SK-N-MC (cell line): Measurements from ENCODE around the gene CAPN2.

Experiments
- DNase-seq: peaks from one replicate; pipeline ENCODE4 v3.0.0-alpha.2; 2011; ENCODE audit warnings: low read depth, low spot score
- H3K27ac ChIP-seq: fragments of 200-600 bp; sonication (generic); 2 replicates; pipeline ENCODE4 v1.5.1; 2016; ENCODE audit warnings: mixed run types
- H3K36me3 ChIP-seq: fragments of 200-600 bp; sonication (generic); 2 replicates; pipeline ENCODE4 v1.6.1; 2017; ENCODE audit warnings: antibody characterized with exemption, low read length, mixed read lengths; ENCODE audit not compliant: insufficient read depth
- H3K4me3 ChIP-seq: fragments of 200-600 bp; sonication (generic); 2 replicates; pipeline ENCODE4 v1.5.1; 2016
- H3K9ac ChIP-seq: fragments of 200-600 bp; sonication (generic); 2 replicates; pipeline ENCODE4 v1.8.0; 2017; ENCODE audit warnings: mixed run types, mixed read lengths; ENCODE audit not compliant: insufficient read length
- H3K9me3 ChIP-seq: fragments of 200-600 bp; sonication (generic); 2 replicates; pipeline ENCODE4 v1.6.1; 2017; ENCODE audit warnings: low read depth, mild to moderate bottlenecking, antibody characterized with exemption, low read length, moderate library complexity, mixed read lengths
- EZH2 ChIP-seq: fragments of 200-600 bp; sonication (generic); IDR thresholded peaks from one replicate; pipeline ENCODE4 v1.6.1; 2017; ENCODE audit warnings: antibody characterized with exemption
- FOXP2 ChIP-seq: optimal IDR thresholded peaks from 2 replicates; pipeline ENCODE3; 2011; ENCODE audit warnings: mild to moderate bottlenecking, moderate library complexity; ENCODE audit not compliant: insufficient read depth; ENCODE audit errors: extremely low read length, control extremely low read depth
- POLR2AphosphoS5 ChIP-seq: IDR thresholded peaks from 2 replicates; pipeline ENCODE4 v1.6.1; 2012; ENCODE audit warnings: mild to moderate bottlenecking, low read depth, low read length, borderline replicate concordance

The CAPN2 gene

GRCh38 chr1:223712194-223712849 lies at the start of gene CAPN2:
TSS of gene CAPN2 (plus strand) at chr1:223712539. CDS start at chr1:223712641, 102 bp downstream.
- Histone ChIP-seq H3K27ac (peak within 1 kb of the TSS; percentile 7; the same call in 1 of the 2 replicates), H3K9ac (peak within 1 kb of the TSS; percentile 89), H3K36me3 (no peaks in the 10 kb centered on the region)

DNA sequence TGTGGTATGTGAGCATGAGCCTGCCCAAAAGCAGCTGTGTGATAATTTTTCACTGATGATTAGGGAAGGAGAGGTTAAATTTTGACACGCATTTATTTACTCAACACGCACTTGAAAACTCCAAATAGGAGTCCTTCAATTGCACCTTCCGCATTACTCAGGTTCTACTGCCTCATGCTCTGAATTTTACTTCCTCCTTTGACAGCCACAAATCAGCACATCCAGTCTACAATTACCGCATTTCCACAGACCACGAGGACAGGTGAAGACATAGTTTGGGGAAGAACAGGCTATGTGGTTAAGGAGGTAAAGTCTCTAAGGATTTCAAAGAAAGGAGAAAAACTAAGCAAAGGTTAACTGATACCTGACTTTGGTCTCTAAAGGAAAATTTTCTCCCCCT lies 49.4 kb upstream of the CAPN2 start:
- no peak for DNase-seq
- no peaks in the 10 kb centered on the region for H3K36me3 ChIP-seq
- TF ChIP-seq EZH2 (no peak), POLR2AphosphoS5 (no peak), FOXP2 (no peak)
- no peaks in the 10 kb centered on the region for H3K9me3 ChIP-seq
- H3K4me3 ChIP-seq: no peak overlapping the region
- H3K9ac ChIP-seq: no peak overlapping the region
- H3K27ac ChIP-seq: no peak overlapping the region

More at GRCh38 chr1:223712194-223712849, at the start of gene CAPN2:
- no peaks in the 10 kb centered on the region for H3K9me3 ChIP-seq
- H3K4me3 ChIP-seq: peak within 1 kb of the TSS; percentile 89
- TF ChIP-seq POLR2AphosphoS5 (no peak), EZH2 (no peak), FOXP2 (no peak)
- no peak for DNase-seq

GRCh38 chr1:223664106-223664505 lies 48.2 kb upstream of the CAPN2 start:
- Histone ChIP-seq H3K27ac (no peak overlapping the region), H3K4me3 (no peak overlapping the region), H3K9me3 (no peaks in the 10 kb centered on the region), H3K36me3 (no peaks in the 10 kb centered on the region), H3K9ac (no peak overlapping the region)
- DNase-seq: no peak
- TF ChIP-seq EZH2: no peak
- no peak for TF ChIP-seq FOXP2
- TF ChIP-seq POLR2AphosphoS5: no peak

- no peak for TF ChIP-seq FOXP2
- TF ChIP-seq POLR2AphosphoS5: no peak
- no peak for TF ChIP-seq EZH2
- H3K36me3 ChIP-seq: no peaks in the 10 kb centered on the region
- H3K4me3 ChIP-seq: no peak within 1 kb of the TSS
- H3K9me3 ChIP-seq: no peaks in the 10 kb centered on the region
- H3K27ac ChIP-seq: no peak within 1 kb of the TSS
- DNase-seq: no peak
- H3K9ac ChIP-seq: no peak within 1 kb of the TSS
Measured at GRCh38 chr1:223665592-223666312, 46.6 kb upstream of the CAPN2 start, which contains the start of gene CAPN8. TSS of gene CAPN8 (minus strand) at chr1:223665701. CDS start at chr1:223665646, 55 bp downstream.

DNA sequence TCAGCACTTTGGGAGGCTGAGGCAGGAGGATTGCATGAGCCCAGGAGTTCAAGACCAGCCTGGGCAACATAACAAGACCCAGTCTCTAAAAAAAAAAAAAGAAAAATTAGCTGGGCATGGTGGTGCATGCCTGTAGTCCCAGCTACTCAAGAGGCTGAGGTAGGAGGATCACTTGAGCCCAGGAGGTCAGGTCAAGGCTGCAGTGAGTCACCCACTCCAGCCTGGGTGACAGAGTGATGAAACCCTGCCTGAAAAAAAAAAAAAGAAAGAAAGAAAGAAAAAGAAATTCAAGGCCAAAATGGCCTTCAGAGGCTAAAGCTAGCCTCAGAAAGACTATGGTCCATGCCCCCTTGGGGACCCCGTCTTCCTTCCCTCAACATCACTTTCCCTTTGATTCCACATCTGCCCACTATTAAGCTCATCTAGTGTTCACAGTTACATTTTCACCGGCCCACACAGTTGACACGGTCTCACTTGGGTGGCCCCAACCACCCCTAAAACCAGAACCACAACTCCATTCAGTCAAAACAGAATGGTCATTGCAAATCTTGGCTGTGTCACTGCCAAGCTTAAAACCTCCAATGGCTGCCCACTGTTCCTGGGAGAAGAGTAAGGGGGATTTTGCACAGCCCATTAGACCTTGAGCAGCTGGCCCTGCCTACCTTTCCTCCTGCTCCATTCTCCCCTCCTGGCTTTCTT lies 44.7 kb upstream of the CAPN2 start:
- no peak for DNase-seq

GRCh38 chr1:223669003-223669795 lies 43.1 kb upstream of the CAPN2 start:
- Histone ChIP-seq H3K9ac (no peak overlapping the region), H3K9me3 (no peaks in the 10 kb centered on the region), H3K27ac (no peak overlapping the region), H3K4me3 (no peak overlapping the region), H3K36me3 (no peaks in the 10 kb centered on the region)
- no peak for TF ChIP-seq FOXP2
- no peak for TF ChIP-seq POLR2AphosphoS5
- TF ChIP-seq EZH2: no peak
- DNase-seq: no peak

More for the DNA sequence above, 44.7 kb upstream of the CAPN2 start:
- H3K9ac ChIP-seq: no peak overlapping the region
- no peak overlapping the region for H3K27ac ChIP-seq
- no peaks in the 10 kb centered on the region for H3K9me3 ChIP-seq
- TF ChIP-seq POLR2AphosphoS5 (no peak), FOXP2 (no peak), EZH2 (no peak)
- no peak overlapping the region for H3K4me3 ChIP-seq
- H3K36me3 ChIP-seq: no peaks in the 10 kb centered on the region

- no peak for TF ChIP-seq FOXP2
- H3K36me3 ChIP-seq: no peaks in the 10 kb centered on the region
- no peak for DNase-seq
- no peak overlapping the region for H3K9ac ChIP-seq
- H3K9me3 ChIP-seq: no peaks in the 10 kb centered on the region
- no peak overlapping the region for H3K4me3 ChIP-seq
- H3K27ac ChIP-seq: no peak overlapping the region
Measured at GRCh38 chr1:223670458-223671159, 41.7 kb upstream of the CAPN2 start.
